IPS-NIHi7 (cell line): Measurements from ENCODE around the gene WFDC11.
A peak's percentile ranks its signal among the peaks of the same experiment; 100 is the strongest.
"Not testable (repeated sequence)": the region's sequence is repeated elsewhere in the genome, so short reads cannot be mapped to it uniquely, and the experiment has no call there.

Source experiments
- DNase-seq: peaks from one replicate; pipeline ENCODE4 v3.0.0; 2012; ENCODE audit warnings: mixed read lengths; ENCODE audit errors: extremely low spot score

The WFDC11 gene

GRCh38 chr20:45670139-45670538 is at the start of gene WFDC11:
Gene WFDC11 (minus strand): TSS chr20:45670239. CDS start chr20:45650600, 19,639 bp downstream.
- no peak for DNase-seq

- not testable (repeated sequence) for DNase-seq
These were observed 46.2 kb upstream of the WFDC11 start for GRCh38 chr20:45716141-45716688.

DNA sequence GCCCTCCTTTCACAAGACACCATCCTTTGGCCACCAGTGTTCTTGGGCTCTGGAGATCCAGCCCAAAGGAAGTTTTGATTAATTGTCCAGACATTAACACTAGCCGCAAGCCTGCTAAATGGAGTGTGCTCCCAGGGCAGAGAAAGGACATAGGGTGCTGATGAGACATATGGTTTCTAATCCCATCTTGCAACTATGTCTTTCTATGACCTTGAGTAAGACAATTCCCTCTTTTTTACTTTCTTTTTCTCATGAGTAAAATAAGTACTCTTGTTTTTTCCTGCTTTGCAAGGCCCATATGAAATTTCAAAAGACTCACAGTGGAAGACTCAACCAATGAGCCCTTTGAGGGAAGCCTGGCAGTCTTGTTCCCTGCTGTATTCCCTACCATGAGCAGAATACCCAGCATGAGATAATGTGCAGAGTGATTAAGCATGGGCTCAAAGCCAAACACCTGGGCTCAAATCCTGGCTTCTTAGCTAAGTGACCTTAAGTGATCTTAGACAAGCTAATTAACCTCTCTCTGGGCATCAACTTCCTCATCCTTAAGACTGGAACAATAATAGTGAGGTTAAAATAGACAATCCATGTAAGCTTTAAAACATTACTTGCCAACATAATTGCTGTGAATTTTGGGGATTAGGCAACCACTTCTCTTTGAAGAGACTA is 35.1 kb upstream of the WFDC11 start, which contains the start of gene WFDC10B:
WFDC10B (minus strand) TSS at position 51 of the 669 bp plus-strand sequence. CDS start 19,027 bp downstream, outside the sequence.
- DNase-seq, result no peak

DNA sequence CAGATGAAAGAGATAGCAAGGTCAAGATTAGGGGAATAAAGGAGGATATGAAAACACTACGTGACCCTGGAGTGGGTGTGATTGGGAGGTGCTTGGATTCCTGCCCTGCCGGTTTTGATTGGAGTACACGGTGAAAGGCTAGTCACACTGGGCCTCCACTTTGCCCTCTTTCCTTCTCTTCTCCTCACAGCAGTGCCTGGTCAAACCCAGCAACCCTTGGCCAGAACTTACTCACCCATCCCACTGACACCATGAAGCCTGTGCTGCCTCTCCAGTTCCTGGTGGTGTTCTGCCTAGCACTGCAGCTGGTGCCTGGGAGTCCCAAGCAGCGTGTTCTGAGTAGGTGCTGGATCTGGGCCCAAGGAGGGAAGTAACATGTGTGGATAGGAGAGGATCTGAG is 31.8 kb upstream of the WFDC11 start, which contains the start of gene WFDC13:
WFDC13 (plus strand) TSS at position 166 of the 400 bp plus-strand sequence; CDS start at position 252, 86 bp downstream.
- DNase-seq, result no peak

DNA sequence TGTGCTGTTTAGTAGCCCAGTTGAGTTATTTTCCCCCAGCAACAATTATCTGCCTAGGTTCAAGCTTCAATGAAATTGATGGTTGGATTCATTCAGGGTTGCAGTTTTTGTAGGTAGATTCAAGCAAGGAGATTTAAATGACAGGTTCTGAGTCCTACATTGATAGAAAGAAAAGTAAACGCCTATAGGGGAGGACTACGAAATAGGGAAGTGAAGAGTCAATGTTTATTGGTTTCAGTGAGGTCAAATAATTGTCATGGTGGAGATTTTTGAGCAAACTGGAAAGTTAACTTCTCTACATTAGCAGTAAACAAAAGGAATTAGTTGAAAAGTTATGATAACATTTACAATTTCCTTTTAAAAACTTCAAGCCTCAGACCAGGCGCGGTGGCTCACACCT is 31.1 kb upstream of the WFDC11 start:
- DNase-seq, result no peak

DNA sequence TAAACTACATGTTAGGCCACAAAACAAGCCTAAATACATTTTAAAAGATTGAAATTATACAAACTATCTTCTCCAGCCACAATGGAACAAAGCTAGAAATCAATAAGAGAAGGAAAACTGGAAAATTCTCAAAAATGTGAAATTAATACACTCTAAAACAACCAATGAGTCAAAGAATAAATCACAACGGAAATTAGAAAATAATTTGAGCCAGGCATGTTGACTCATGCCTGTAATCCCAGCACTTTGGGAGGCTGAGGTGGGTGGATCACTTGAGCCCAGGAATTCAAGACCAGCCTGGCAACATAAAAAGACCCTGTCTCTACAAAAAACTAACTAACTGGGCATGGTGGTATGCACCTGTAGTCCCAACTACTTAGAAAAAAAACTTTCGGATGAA is 25.5 kb upstream of the WFDC11 start:
- no peak for DNase-seq

DNA sequence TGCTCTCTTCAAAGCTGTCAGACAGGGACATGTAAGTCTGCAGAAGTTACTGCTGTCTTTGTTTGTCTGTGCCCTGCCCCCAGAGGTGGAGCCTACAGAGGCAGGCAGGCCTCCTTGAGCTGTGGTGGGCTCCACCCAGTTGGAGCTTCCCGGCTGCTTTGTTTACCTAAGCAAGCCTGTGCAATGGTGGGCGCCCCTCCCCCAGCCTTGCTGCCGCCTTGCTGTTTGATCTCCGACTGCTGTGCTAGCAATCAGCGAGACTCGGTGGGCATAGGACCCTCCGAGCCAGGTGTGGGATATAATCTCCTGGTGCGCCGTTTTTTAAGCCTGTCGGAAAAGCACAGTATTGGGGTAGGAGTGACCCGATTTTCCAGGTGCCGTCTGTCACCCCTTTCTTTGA is 23.3 kb upstream of the WFDC11 start:
- not testable (repeated sequence) for DNase-seq

- peak; percentile 83 for DNase-seq
These were observed 15.9 kb upstream of the WFDC11 start for GRCh38 chr20:45685896-45686295.

GRCh38 chr20:45679650-45680049 is 9.6 kb upstream of the WFDC11 start:
- DNase-seq, result no peak

DNA sequence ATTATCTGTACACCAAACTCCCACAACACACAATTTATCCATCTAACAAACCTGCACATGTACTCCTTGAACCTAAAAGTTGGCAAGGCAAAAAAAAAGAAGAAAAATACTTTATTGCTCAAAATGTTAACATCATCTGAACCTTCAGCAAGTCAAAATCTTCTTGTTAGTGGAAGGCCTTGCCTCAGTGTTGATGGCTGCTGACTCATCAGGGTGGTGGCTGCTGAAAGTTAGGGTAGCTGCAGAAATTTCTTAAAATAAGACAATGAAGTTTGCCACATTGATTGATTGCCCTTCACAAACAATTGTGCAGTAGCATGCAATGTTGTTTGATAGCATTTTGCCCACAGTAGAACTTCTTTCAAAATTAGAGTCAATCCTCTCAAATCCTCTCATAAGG is 2.7 kb upstream of the WFDC11 start:
- no peak for DNase-seq

DNA sequence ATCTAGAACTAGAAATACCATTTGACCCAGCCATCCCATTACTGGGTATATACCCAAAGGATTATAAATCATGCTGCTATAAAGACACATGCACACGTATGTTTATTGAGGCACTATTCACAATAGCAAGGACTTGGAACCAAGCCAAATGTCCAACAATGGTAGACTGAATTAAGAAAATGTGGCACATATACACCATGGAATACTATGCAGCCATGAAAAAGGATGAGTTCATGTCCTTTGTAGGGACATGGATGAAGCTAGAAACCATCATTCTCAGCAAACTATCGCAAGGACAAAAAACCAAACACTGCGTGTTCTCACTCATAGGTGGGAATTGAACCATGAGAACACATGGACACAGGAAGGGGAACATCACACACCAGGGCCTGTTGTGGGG is 13.0 kb downstream of the WFDC11 start:
- not testable (repeated sequence) for DNase-seq

DNA sequence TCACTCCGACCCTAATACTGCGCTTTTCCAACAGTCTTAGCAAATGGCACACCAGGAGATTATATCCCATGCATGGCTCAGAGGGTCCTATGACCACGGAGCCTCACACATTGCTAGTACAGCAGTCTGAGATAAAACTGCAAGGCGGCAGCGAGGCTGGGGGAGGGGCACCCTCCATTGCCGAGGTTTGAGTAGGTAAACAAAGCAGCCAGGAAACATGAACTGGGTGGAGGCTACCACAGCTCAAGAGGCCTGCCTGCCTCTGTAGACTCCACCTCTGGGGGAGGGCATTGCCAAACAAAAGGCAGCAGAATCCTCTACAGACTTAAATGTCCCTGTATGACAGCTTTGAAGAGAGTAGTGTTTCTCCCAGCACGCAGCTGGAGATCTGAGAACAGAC is 18.3 kb downstream of the WFDC11 start:
- DNase-seq, result not testable (repeated sequence)

- no peak for DNase-seq
These were observed 20.7 kb downstream of the WFDC11 start for GRCh38 chr20:45649312-45649863.

DNA sequence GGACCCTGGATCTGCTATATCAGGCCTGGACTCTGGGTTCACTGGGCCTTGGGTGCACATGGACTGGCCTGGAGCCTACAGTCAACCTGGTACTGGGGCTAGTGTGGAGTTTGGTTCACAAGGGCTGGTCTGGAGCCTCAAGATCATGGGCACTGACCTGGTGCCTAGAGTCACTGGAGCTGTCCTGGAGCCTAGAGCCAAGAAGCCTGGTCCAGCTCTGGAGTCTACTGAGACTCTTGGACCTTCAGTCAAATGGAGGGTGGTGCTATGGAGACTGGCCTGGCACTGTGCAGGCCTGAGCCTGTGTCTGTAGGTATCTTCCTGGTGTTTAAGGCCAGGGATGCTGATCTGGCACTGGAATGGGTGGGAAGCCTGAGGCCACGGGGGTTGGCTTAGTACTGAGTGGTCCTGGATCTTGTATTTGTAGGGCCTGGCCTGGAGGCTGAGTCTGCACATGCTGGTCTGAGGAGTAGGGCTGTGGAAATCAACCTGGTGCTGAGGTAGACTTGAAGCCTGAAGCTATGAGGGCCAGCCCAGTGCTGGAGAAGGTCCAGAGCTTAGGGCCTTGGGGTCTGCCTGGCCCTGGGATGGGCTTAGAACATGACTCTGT is 22.5 kb downstream of the WFDC11 start:
- no peak for DNase-seq

GRCh38 chr20:45646875-45647274 is 23.2 kb downstream of the WFDC11 start:
- DNase-seq, result no peak

- not testable (repeated sequence) for DNase-seq
These were observed 24.2 kb downstream of the WFDC11 start for GRCh38 chr20:45645869-45646268.

- not testable (repeated sequence) for DNase-seq
These were observed 29.0 kb downstream of the WFDC11 start for GRCh38 chr20:45641076-45641475.

GRCh38 chr20:45639687-45640086 is 30.4 kb downstream of the WFDC11 start:
- no peak for DNase-seq

GRCh38 chr20:45636513-45636912 is 33.5 kb downstream of the WFDC11 start:
- DNase-seq, result no peak

DNA sequence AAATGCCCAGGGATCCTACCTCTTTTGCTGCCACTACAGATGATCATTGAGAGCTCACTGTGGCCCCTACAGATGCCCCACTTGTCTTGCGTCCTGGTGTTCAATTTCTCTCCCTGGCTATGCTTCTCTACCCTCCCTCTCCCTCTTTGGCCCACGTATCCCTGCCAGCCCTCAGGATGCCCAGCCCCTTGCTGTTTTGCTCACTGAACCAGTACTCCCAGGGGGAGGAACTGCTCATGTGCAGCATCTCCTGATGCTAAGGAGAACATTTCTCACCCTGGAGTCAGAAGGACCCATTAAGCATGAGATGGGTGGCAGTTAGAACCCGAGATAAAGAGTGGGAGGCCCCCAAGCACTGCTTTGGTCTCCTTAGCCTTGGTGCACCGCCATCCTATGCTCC is 38.9 kb downstream of the WFDC11 start, which contains the start of gene WFDC9:
WFDC9 (minus strand) TSS at position 101 of the 400 bp plus-strand sequence. CDS start 21,103 bp downstream, outside the sequence.
- no peak for DNase-seq

GRCh38 chr20:45630371-45630770 is 39.7 kb downstream of the WFDC11 start:
- DNase-seq, result no peak

- DNase-seq, result peak; percentile 90
These were observed 40.4 kb downstream of the WFDC11 start, which contains the start of gene WFDC10A for GRCh38 chr20:45629496-45630100. Gene WFDC10A (plus strand): TSS chr20:45629739. CDS start chr20:45629814, 75 bp downstream.
